Astrocyte (in vitro differentiated cells and primary cell): ENCODE results near the gene WDR83. TPM values are rescaled to one million over a fixed set of nuclear protein-coding genes. Genes with fewer than 3 reads are reported as not detected.
"Not testable (repeated sequence)": the region's sequence is repeated elsewhere in the genome, so short reads cannot be mapped to it uniquely, and the experiment has no call there.

ENCODE experiments used
- DNase-seq: peaks from one replicate; pipeline ENCODE4 v3.0.0-alpha.2; 2010; ENCODE audit warnings: low read depth
- FAIRE-seq: peaks from 2 replicates; lab custom pipeline; 2011; peaks lifted over from hg19 to GRCh38; lab: Jason Lieb, UNC
- H2AFZ ChIP-seq: 2 replicates; pipeline ENCODE4 v1.6.0; 2012; ENCODE audit warnings: low read depth, low read length, inconsistent platforms
- H3K27ac ChIP-seq: 2 replicates; pipeline ENCODE4 v1.5.1; 2011; ENCODE audit warnings: low read depth, low read length, inconsistent platforms
- H3K27me3 ChIP-seq: 2 replicates; pipeline ENCODE4 v1.6.0; 2011; ENCODE audit warnings: low read length, inconsistent platforms; ENCODE audit not compliant: insufficient read depth
- H3K36me3 ChIP-seq: 2 replicates; pipeline ENCODE4 v1.5.1; 2011; ENCODE audit warnings: low read length, inconsistent platforms; ENCODE audit not compliant: insufficient read depth
- H3K4me1 ChIP-seq: 2 replicates; pipeline ENCODE4 v1.5.1; 2011; ENCODE audit warnings: low read length, inconsistent platforms; ENCODE audit not compliant: insufficient read depth
- H3K4me2 ChIP-seq: 2 replicates; pipeline ENCODE4 v1.6.0; 2012; ENCODE audit warnings: low read length, inconsistent platforms
- H3K4me3 ChIP-seq: 2 replicates; pipeline ENCODE4 v1.5.1; 2011; ENCODE audit warnings: low read depth, mild to moderate bottlenecking, low read length, inconsistent platforms; ENCODE audit not compliant: insufficient read depth
- H3K79me2 ChIP-seq: 2 replicates; pipeline ENCODE4 v1.6.0; 2012; ENCODE audit warnings: mild to moderate bottlenecking, low read length, inconsistent platforms; ENCODE audit not compliant: insufficient read depth
- H3K9ac ChIP-seq: 2 replicates; pipeline ENCODE4 v1.6.0; 2012; ENCODE audit warnings: mild to moderate bottlenecking, low read length, inconsistent platforms
- H3K9me3 ChIP-seq: 2 replicates; pipeline ENCODE4 v1.5.1; 2012; ENCODE audit warnings: low read depth, mild to moderate bottlenecking, low read length, inconsistent platforms; ENCODE audit not compliant: insufficient read depth
- H4K20me1 ChIP-seq: 2 replicates; pipeline ENCODE4 v1.6.0; 2012; ENCODE audit warnings: low read length, inconsistent platforms; ENCODE audit not compliant: insufficient read depth
- H3K27ac Mint-ChIP-seq: one replicate; pipeline ENCODE4 v1.8.0; 2021; ENCODE audit warnings: mild to moderate bottlenecking, mixed read lengths; ENCODE audit not compliant: unreplicated experiment
- H3K27me3 Mint-ChIP-seq: one replicate; pipeline ENCODE4 v1.8.0; 2021; ENCODE audit warnings: low read depth, mixed read lengths; ENCODE audit not compliant: unreplicated experiment
- H3K36me3 Mint-ChIP-seq: one replicate; pipeline ENCODE4 v1.8.0; 2021; ENCODE audit warnings: low read depth, mixed read lengths; ENCODE audit not compliant: unreplicated experiment
- H3K4me1 Mint-ChIP-seq: one replicate; pipeline ENCODE4 v1.8.0; 2021; ENCODE audit warnings: low read depth, mixed read lengths; ENCODE audit not compliant: unreplicated experiment
- H3K4me3 Mint-ChIP-seq: one replicate; pipeline ENCODE4 v1.8.0; 2021; ENCODE audit warnings: mild to moderate bottlenecking, moderate library complexity, mixed read lengths; ENCODE audit not compliant: unreplicated experiment
- H3K9me3 Mint-ChIP-seq: one replicate; pipeline ENCODE4 v1.8.0; 2021; ENCODE audit warnings: mild to moderate bottlenecking, mixed read lengths; ENCODE audit not compliant: unreplicated experiment
- EZH2 ChIP-seq: IDR thresholded peaks from 2 replicates; pipeline ENCODE4 v1.6.1; 2012; ENCODE audit warnings: mild to moderate bottlenecking, low read length, inconsistent platforms; ENCODE audit not compliant: insufficient read depth
- total RNA-seq: library from RNA; stranded (reverse); gene quantifications from 2 replicates; pipeline ENCODE4 v1.2.1, GENCODE V29; 2021
- TF ChIP-seq, protein P1 (sequence below): IDR thresholded peaks from 2 replicates; pipeline ENCODE4 v1.5.1; 2011; ENCODE audit warnings: low read depth, mild to moderate bottlenecking, inconsistent platforms, low read length, moderate library complexity; ENCODE audit not compliant: insufficient read depth

Gene WDR83
- total RNA-seq, 1 donor from 2014 or later = 13.3 TPM

DNA sequence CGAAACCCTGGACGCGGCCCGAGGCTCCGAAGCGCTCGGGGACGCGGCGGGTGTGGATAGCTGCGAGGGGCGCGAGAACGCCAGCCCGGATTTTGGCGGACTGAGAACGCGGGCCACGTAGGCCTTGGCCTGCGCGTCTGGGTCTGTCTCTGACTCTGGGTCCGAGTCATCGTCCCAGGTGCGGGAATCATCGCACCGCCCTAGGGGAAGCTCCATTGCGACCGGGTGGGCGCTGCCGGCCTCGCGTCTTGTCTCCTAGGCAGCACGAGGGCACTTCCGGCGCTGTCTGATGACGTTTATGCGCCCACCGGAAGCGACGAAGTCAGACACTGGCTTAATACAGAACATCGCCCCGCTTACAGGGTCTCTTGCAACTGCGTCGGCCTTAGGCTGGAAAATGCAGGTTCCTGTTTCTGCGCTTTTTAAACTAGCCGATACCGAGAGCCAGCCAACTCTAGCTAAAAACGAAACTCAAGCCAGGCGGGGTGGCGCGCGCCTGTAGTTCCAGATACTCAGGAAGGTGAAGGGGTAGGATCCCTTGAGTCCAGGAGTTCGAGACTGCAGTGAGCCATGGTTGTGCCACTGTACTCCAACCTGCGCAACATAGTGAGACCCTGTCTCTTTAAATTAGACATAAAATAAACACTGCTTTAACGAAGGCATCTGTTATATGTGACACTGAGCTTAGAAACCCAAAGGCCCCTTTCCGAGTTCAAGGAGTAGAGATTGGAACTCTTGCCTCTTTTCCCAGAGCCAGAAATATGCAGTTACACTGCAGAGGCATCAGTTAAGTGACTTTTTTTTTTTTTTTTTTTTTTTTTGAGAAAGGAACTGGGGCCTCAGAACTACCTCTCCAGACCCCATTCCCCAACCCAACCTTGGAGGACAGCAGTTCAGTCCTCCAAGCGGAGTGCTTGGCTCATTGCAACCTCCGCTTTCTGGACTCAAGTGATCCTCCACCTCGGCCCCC is 30.0 kb downstream of the WDR83 start, which contains the start of gene FBXW9:
FBXW9 (minus strand) TSS at position 266 of the 970 bp plus-strand sequence; CDS start at position 216, 50 bp downstream.
- no peak for FAIRE-seq
- H2AFZ ChIP-seq = peak within 1 kb of the TSS; percentile 91
- no peaks in the 10 kb centered on the region for H3K27me3 Mint-ChIP-seq

DNA sequence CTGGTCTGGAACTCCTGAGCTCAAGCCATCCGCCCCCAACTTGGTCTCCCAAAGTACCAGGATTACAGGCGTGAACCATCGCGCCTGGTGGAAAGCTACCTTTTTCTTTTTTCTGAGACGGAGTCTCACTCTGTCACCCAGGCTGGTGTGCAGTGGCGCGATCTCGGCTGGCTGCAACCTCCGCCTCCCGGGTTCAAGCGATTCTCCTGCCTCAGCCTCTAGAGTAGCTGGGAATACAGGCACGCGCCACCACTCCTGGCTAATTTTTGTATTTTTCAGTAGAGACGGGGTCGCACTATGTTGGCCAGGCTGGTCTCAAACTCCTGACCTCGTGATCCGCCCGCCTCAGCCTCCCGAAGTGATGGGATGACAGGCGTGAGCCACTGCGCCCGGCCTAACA is 30.8 kb downstream of the WDR83 start:
- not testable (repeated sequence) for H3K9ac ChIP-seq, H3K36me3 Mint-ChIP-seq, H3K4me2 ChIP-seq, H3K27me3 ChIP-seq, H3K9me3 ChIP-seq, DNase-seq, H2AFZ ChIP-seq, H3K4me3 ChIP-seq, FAIRE-seq, H3K27me3 Mint-ChIP-seq, H3K27ac ChIP-seq, H3K79me2 ChIP-seq, H3K4me1 Mint-ChIP-seq, H3K4me3 Mint-ChIP-seq, H3K9me3 Mint-ChIP-seq, H4K20me1 ChIP-seq
- Histone ChIP-seq H3K4me1 (peaks cover 15% of the 10 kb centered on the region), H3K36me3 (peaks cover 13% of the 10 kb centered on the region)
- peak overlapping the region; percentile 34 for H3K27ac Mint-ChIP-seq

More for the DNA sequence above, 30.0 kb downstream of the WDR83 start, which contains the start of gene FBXW9:
- Histone ChIP-seq H3K27ac (peak within 1 kb of the TSS; percentile 22), H3K4me1 (peaks cover 15% of the 10 kb centered on the region), H4K20me1 (peaks cover 2% of the 10 kb centered on the region), H3K4me3 (peak within 1 kb of the TSS; percentile 86), H3K27me3 (no peaks in the 10 kb centered on the region), H3K9ac (peak within 1 kb of the TSS; percentile 86), H3K9me3 (no peaks in the 10 kb centered on the region), H3K4me2 (peak within 1 kb of the TSS; percentile 88), H3K36me3 (peaks cover 13% of the 10 kb centered on the region), H3K79me2 (peaks cover 3% of the 10 kb centered on the region)
- Mint-ChIP-seq H3K36me3 (peaks cover 6% of the 10 kb centered on the region), H3K27ac (peak within 1 kb of the TSS; percentile 90), H3K9me3 (no peaks in the 10 kb centered on the region), H3K4me3 (peak within 1 kb of the TSS; percentile 87), H3K4me1 (peaks cover 5% of the 10 kb centered on the region)
- peak; percentile 90 for DNase-seq
- TF ChIP-seq EZH2 = no peak

DNA sequence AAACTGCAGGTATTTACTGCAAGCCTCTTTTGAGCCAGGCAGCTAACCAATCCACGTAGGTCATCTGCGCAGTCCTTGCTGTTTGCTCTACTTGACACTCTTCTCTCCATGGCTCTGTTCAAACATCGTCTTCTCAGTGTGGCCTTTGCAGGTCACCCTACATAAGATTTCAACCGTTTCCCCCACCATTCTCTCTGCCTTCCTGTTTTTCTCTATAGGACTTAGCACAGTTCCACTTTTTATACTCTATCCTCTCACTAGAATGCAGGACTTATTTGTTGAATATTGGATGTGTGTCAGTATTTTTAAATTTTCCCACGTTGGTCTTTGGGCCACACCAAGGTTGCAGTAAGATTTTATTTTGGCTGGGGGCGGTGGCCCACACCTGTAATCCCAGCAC is 31.5 kb downstream of the WDR83 start:
- peaks cover 15% of the 10 kb centered on the region for H3K4me1 ChIP-seq
- H3K27me3 ChIP-seq = no peaks in the 10 kb centered on the region
- Mint-ChIP-seq H3K27me3 (no peaks in the 10 kb centered on the region), H3K36me3 (peaks cover 11% of the 10 kb centered on the region), H3K4me3 (peak overlapping the region; percentile 32), H3K4me1 (peaks cover 5% of the 10 kb centered on the region), H3K27ac (no peak overlapping the region), H3K9me3 (no peaks in the 10 kb centered on the region)
- no peak overlapping the region for H3K4me3 ChIP-seq
- H3K36me3 ChIP-seq = peaks cover 18% of the 10 kb centered on the region
- peaks cover 14% of the 10 kb centered on the region for H4K20me1 ChIP-seq
- TF ChIP-seq, protein P1, sequence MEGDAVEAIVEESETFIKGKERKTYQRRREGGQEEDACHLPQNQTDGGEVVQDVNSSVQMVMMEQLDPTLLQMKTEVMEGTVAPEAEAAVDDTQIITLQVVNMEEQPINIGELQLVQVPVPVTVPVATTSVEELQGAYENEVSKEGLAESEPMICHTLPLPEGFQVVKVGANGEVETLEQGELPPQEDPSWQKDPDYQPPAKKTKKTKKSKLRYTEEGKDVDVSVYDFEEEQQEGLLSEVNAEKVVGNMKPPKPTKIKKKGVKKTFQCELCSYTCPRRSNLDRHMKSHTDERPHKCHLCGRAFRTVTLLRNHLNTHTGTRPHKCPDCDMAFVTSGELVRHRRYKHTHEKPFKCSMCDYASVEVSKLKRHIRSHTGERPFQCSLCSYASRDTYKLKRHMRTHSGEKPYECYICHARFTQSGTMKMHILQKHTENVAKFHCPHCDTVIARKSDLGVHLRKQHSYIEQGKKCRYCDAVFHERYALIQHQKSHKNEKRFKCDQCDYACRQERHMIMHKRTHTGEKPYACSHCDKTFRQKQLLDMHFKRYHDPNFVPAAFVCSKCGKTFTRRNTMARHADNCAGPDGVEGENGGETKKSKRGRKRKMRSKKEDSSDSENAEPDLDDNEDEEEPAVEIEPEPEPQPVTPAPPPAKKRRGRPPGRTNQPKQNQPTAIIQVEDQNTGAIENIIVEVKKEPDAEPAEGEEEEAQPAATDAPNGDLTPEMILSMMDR = no peak
- TF ChIP-seq EZH2 = no peak
- DNase-seq (no peak), FAIRE-seq (no peak)
- no peaks in the 10 kb centered on the region for H3K9me3 ChIP-seq
- H3K9ac ChIP-seq = no peak overlapping the region
- H2AFZ ChIP-seq = no peak overlapping the region
- no peak overlapping the region for H3K4me2 ChIP-seq
- H3K27ac ChIP-seq = no peak overlapping the region
- H3K79me2 ChIP-seq = peaks cover 6% of the 10 kb centered on the region
